Stimulated activated naive CD8-positive, alpha-beta T cell treated with anti-CD3 and anti-CD28 coated beads, Interleukin-15, amount 100 ng/mL, for 72 hours (primary cell): Measurements from ENCODE around the gene ETHE1.

Experiments
- ATAC-seq: fragments of 150-1000 bp; cut with Tn5 transposase; 2 replicates; pipeline ENCODE4 v1.10.0; 2021; ENCODE audit warnings: mild to moderate bottlenecking, moderate library complexity
- DNase-seq, 2 donors: peaks; one replicate each; pipeline ENCODE4 v3.0.0; 2021 to 2022
- H3K27ac Mint-ChIP-seq, 2 donors: one replicate each; pipeline ENCODE4 v1.8.0; 2022; ENCODE audit warnings: mild to moderate bottlenecking in 2 of 2, mixed read lengths in 2 of 2, moderate library complexity in 2 of 2
- H3K27me3 Mint-ChIP-seq: one replicate; pipeline ENCODE4 v1.8.0; 2022; ENCODE audit warnings: mixed read lengths
- H3K4me1 Mint-ChIP-seq: one replicate; pipeline ENCODE4 v1.8.0; 2022; ENCODE audit warnings: mild to moderate bottlenecking, mixed read lengths
- H3K4me3 Mint-ChIP-seq, 2 donors: one replicate each; pipeline ENCODE4 v1.8.0; 2022; ENCODE audit warnings: mild to moderate bottlenecking in 2 of 2, mixed read lengths in 2 of 2, moderate library complexity in 1 of 2
- H3K9me3 Mint-ChIP-seq, 2 donors: one replicate each; pipeline ENCODE4 v1.8.0; 2022; ENCODE audit warnings: mixed read lengths in 2 of 2

The ETHE1 gene, protein sequence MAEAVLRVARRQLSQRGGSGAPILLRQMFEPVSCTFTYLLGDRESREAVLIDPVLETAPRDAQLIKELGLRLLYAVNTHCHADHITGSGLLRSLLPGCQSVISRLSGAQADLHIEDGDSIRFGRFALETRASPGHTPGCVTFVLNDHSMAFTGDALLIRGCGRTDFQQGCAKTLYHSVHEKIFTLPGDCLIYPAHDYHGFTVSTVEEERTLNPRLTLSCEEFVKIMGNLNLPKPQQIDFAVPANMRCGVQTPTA

DNA sequence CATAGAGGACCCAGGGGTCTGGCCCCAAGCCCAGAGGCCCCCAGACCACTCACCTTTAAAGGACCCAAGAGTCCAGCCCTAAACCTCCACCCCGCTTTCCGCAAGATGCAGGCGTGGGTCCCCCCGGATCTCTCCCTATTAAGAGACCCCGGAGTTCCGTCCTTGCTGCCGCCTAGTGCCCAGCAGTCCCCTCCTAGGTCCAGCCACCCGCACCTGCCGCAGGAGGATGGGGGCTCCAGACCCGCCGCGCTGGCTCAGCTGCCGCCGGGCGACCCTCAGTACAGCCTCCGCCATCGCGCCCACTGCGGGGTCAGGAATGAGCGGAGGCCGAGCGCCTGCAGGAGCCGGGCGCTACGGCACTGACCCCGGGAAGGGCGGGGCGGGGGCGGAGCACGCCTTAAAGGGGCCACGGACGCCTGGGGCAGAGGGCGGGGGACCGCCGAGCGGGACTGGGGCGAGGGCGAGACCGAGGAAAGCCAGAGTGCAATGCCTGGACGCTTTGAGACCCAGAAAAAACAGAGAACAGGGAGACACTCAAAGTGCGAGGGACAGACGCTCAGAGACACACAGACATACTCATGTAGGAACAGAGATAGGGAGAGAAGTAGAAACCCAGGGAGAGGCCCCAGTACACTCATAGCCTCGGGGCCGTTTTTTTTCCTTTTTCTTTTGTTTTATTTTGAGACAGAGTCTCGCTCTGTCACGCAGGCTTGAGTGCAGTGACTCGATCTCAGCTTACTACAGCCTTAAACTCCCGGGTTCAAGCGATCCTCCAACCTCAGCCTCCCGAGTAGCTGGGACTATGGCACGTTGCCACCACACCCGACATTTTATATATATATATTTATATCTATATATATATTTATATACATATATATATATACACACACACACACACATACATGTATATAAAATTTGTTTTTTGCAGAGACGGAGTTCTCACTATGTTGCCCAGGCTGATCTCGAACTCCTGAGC lies at the start of gene ETHE1:
ETHE1 (minus strand) TSS at position 318 of the 976 bp plus-strand sequence; CDS start at position 294, 24 bp downstream.
- Mint-ChIP-seq H3K27me3 (no peaks in the 10 kb centered on the region), H3K4me1 (peaks cover 36% of the 10 kb centered on the region), H3K4me3 (peak within 1 kb of the TSS; percentile 84 to 97), H3K9me3 (no peaks in the 10 kb centered on the region), H3K27ac (peak within 1 kb of the TSS; percentile 94 to 95)
- peak; percentile 87 for ATAC-seq
- DNase-seq, result peak; percentile 83

DNA sequence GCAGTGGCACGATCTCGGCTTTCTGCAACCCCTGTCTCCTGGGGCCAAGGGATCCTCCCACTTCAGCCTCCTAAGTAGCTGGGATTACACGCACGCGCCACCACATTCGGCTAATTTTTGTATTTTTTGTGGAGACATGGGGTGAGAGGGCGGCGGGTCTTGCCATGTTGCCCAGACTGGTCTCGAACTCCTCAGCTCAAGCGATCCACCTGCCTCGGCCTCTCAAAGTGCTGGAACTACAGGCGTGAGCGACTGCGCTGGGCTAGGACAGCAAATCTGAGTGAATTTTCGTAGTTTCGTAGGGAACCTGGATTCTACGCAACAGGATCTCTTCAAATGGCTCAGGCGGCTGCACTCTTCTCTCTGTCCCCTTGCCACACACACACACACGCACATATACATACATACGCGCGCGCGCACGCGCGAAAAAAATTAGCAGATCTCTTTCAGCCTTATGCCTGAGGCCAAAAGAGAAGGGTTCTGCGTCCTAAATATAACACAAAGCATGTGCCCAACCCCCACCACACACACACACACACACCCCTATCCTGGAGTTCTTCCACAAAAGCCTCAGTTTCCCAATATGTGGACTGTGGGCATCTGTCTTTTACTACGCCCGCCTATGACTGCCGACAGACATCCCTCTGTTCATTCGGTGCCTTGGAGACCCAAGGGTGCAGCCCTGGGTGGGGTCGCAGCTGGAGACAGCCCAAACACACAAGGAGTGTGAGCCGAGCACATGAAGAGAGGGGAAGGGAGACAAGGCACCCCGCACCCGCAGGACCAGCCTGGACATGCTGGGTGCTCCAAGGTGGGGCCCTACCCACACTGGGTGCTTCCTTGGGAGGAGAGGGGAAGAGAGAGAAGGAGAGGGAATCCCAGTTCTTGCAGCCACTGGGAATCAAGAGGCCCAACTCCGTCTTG lies 49.2 kb upstream of the ETHE1 start:
- Mint-ChIP-seq H3K9me3 (no peaks in the 10 kb centered on the region), H3K27me3 (no peaks in the 10 kb centered on the region), H3K27ac (peak overlapping the region in 1 of 2 donors; percentile 88), H3K4me3 (peak overlapping the region; percentile 99), H3K4me1 (peaks cover 64% of the 10 kb centered on the region)
- DNase-seq (no peak), ATAC-seq (no peak)

DNA sequence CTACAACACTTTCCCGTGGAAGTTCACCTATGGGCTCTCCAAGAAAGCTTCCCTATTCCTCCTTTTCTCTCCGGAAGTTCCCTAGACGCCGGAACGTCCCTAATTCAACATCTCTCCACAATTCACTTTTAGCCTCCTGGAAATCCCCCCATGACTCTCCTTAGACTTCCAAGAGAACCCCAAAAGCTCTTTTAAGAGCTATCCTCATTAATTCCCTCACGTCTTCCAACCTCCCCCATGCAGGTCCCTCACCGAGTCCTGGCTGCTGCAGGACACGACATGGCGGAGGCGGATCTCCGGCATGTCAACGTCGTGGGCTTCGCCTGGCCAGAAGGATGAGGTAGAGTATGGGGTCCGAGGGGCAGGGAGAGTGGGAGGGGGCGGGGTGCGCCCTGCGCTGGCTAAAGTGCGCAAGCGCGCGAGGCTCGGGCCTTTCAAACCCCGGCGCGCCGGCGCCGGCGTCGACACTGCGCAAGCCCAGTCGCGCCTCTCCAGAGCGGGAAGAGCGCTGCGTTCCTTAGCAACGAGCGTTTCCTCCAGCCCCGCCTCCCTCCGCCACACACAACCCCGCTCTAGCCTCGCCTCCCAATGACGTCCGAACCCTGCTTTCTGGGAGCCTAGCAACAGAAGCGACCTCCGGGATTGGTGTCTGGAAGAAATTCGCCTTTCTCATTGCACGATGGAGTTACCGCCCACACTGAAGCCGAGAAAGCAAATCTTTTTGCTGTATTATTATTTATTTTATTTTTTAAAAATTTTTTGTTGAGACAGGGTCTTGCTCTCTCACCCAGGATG lies 48.4 kb upstream of the ETHE1 start, which contains the start of the genes PINLYP and XRCC1:
PINLYP (plus strand) TSS at position 646 of the 795 bp plus-strand sequence. CDS start 1,391 bp downstream, outside the sequence.
XRCC1 (minus strand) TSS at position 372 of the 795 bp plus-strand sequence; CDS start at position 303, 69 bp downstream.
- Mint-ChIP-seq H3K4me3 (peak within 1 kb of the TSS; percentile 99), H3K27ac (peak within 1 kb of the TSS; percentile 98), H3K27me3 (no peaks in the 10 kb centered on the region), H3K4me1 (peaks cover 61% of the 10 kb centered on the region), H3K9me3 (no peaks in the 10 kb centered on the region)
- DNase-seq (peak; percentile 91 to 96), ATAC-seq (peak; percentile 99)

DNA sequence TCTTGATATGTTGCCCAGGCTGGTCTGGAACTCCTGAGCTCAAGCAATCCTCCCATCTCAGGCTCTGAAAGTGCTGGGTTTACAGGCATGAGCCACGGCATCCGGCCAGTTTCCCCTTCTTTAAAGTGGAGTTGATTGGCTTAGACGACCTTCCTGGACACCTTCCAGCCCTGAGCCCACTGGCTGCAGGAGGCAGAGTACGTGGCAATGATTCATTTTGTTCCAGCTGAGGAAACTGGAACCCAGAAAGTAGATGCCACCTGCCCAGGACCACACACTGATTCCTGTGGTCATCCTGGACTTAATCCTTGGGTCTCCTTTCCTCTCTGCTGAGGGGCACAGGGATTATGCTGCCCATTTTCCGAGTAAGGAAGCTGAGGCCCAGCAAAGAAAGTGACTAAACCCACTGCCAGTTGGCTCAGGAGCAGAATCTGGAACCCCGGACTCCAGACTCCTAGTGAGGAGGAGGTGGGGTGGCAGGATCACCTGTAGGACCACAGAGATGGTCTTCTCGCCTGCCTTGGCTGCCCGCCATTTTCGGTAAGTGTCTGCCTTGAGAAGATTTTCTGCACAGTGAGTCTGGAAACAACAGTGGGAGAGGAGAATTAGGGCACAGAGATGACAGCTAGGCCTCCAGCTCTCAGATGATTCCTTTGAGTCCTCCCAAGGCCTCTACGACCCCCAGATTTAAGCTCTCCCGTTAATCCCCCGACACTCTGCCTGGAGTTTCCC lies 47.6 kb upstream of the ETHE1 start:
- no peaks in the 10 kb centered on the region for H3K27me3 Mint-ChIP-seq
- H3K4me1 Mint-ChIP-seq, result peaks cover 61% of the 10 kb centered on the region
- ATAC-seq (no peak), DNase-seq (no peak)
- H3K4me3 Mint-ChIP-seq, result peak overlapping the region; percentile 99
- no peaks in the 10 kb centered on the region for H3K9me3 Mint-ChIP-seq
- H3K27ac Mint-ChIP-seq, result peak overlapping the region; percentile 98

DNA sequence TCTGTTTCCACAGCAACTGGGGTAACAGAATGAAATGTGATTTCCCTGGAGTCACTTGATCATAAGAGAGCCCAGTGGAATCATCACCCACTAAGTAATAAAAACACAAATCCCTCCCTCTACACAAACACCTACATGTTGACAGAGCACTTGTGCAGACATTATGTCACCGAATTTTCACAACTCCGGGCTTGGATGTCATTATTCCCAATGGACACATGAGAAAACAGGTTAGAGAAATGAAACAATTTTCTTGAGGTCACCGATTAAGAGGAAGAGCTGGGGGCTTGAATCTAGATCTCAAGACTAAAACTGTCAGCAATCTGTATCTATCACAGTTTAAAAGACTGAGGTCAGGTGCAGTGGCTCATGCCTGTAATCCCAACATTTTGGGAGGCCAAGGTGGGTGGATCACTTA lies 45.2 kb upstream of the ETHE1 start:
- no peaks in the 10 kb centered on the region for H3K27me3 Mint-ChIP-seq
- peaks cover 42% of the 10 kb centered on the region for H3K4me1 Mint-ChIP-seq
- no peak overlapping the region for H3K4me3 Mint-ChIP-seq
- no peak overlapping the region for H3K27ac Mint-ChIP-seq
- DNase-seq, result no peak
- ATAC-seq, result no peak
- H3K9me3 Mint-ChIP-seq, result no peaks in the 10 kb centered on the region

DNA sequence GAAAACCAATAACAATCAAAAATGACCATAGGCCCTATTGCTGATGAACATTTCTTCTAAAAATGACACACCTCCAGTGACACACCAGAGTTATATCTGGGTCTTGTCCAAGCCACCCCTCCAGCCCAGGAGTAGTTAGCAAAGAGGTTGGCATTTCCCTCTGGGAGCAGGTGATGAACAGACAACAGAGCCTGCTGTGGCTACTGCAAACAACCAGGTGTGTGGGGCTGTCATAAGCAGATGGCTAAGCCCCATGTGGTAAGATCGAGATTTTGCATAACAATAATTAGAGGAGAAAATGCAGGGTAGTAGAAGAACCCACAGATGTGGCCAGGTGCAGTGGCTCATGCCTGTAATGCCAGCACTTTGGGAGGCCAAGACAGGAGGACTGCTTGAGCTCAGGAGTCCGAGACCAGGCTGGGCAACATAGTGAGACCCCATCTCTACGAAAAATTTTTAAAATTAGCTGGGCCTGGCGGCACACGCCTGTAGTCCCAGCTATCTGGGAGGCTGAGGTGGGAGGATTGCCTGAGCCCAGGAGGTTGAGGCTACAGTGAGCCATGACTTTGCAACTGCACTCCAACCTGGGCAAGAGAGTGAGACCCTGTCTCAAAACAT lies 43.3 kb upstream of the ETHE1 start:
- Mint-ChIP-seq H3K27me3 (no peaks in the 10 kb centered on the region), H3K27ac (no peak overlapping the region), H3K4me1 (peaks cover 36% of the 10 kb centered on the region), H3K4me3 (no peak overlapping the region), H3K9me3 (no peaks in the 10 kb centered on the region)
- ATAC-seq (no peak), DNase-seq (no peak)

DNA sequence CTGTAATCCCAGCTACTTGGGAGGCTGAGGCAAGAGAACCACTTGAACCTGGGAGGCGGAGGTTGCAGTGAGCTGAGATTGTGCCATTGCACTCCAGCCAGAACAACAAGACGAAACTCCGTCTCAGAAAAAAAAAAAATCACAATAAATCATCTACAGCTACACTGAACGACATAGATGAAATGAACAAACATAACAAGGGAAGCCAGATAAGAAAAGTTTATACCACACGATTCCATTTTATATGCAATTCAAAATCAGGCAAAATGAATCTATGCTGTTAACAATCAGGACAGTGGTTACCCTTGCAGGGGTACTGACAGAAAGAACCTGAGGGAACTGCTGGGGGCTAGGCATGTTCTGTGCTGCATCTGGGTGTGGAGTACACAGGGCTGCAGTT lies 42.7 kb upstream of the ETHE1 start:
- ATAC-seq (no peak), DNase-seq (no peak)
- peaks cover 38% of the 10 kb centered on the region for H3K4me1 Mint-ChIP-seq
- H3K4me3 Mint-ChIP-seq, result no peak overlapping the region
- no peak overlapping the region for H3K27ac Mint-ChIP-seq
- no peaks in the 10 kb centered on the region for H3K27me3 Mint-ChIP-seq
- H3K9me3 Mint-ChIP-seq, result no peaks in the 10 kb centered on the region

DNA sequence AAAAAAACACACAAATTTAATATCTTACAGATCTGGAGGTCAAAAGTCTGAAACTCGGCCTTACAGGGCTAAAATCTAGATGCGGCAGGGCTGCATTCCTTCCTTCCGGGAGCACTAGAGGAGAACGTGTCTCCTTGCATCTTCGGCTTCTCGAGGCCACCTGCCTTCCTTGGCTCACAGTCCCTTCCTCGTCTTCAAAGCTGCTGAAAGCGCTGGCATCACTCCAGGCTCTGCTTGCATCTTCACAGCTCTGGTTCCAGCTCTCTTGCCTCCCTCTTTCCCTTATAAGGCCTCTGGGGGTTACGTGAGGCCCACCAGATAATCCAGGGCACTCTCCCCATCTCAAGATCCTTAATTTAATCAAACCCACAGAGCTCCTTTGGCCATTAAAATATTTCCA lies 37.8 kb upstream of the ETHE1 start:
- peak overlapping the region; percentile 19 to 21 for H3K27ac Mint-ChIP-seq
- H3K9me3 Mint-ChIP-seq, result no peaks in the 10 kb centered on the region

DNA sequence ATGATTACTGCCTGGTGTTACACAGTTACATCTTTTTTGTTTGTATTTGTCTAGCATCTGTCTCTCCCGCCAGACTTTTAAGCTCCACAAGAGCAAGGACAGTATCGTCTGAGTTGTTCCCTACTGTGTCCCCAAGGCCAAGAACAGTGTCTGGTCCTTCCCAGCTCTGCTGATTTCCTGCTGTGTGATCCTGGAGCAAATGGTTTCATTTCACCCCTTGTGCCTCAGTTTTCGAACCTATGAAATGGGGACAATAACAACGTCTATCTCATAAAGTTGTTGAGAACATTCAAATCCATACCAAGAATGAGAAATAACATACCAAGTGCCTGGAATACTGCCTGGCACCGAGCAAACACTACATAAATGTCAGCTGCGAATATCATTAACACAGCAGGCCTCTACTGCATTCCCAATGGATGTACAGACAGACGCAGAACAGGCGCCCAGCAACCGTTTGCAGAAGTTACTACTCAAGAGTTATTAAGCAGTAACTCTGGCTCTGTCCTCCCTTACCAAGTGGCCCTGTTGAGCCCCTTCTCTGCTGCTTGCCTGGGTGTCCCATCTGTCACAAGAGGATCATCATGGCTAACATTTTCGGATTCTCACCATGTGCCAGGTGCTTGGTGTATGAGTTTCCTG lies 36.9 kb upstream of the ETHE1 start:
- H3K4me3 Mint-ChIP-seq, result peak overlapping the region; percentile 1 to 47
- H3K27ac Mint-ChIP-seq, result peak overlapping the region; percentile 9 to 29
- no peak for ATAC-seq

More for the DNA sequence above, 37.8 kb upstream of the ETHE1 start:
- DNase-seq (no peak), ATAC-seq (no peak)
- no peak overlapping the region for H3K4me3 Mint-ChIP-seq
- no peaks in the 10 kb centered on the region for H3K27me3 Mint-ChIP-seq
- H3K4me1 Mint-ChIP-seq, result peaks cover 67% of the 10 kb centered on the region

DNA sequence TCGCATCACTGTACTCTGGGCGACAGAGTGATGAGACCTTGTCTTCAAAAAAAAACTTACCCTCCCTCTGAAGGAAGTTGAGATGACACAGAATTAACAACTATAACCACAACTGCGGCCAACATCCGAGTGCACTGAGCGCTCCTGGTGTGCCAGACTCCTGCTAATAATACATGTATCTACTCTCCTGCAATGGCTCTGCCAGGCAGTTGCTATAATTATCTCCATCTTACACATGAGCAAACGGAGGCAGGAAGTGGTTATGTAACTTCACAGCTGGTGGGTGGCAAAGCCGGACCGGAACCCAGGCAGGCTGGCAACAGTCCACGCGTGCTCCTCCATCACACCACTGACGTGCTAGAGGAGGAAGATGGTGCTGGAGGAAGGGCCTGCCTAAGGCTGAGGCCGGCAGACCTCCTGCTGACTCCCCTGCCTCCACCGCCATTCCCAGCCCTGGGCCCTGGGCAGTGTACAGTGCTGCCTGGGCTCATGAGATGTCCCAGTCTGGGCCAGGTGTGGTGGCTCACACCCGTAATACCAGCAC lies 35.8 kb upstream of the ETHE1 start:
- no peaks in the 10 kb centered on the region for H3K27me3 Mint-ChIP-seq
- peak; percentile 97 for ATAC-seq
- H3K9me3 Mint-ChIP-seq, result no peaks in the 10 kb centered on the region
- DNase-seq, result peak; percentile 72 to 86
- peak overlapping the region; percentile 70 to 73 for H3K4me3 Mint-ChIP-seq
- H3K27ac Mint-ChIP-seq, result peak overlapping the region; percentile 96 to 99
- peaks cover 64% of the 10 kb centered on the region for H3K4me1 Mint-ChIP-seq

More for the DNA sequence above, 36.9 kb upstream of the ETHE1 start:
- DNase-seq, result no peak
- Mint-ChIP-seq H3K27me3 (no peaks in the 10 kb centered on the region), H3K9me3 (no peaks in the 10 kb centered on the region), H3K4me1 (peaks cover 64% of the 10 kb centered on the region)

DNA sequence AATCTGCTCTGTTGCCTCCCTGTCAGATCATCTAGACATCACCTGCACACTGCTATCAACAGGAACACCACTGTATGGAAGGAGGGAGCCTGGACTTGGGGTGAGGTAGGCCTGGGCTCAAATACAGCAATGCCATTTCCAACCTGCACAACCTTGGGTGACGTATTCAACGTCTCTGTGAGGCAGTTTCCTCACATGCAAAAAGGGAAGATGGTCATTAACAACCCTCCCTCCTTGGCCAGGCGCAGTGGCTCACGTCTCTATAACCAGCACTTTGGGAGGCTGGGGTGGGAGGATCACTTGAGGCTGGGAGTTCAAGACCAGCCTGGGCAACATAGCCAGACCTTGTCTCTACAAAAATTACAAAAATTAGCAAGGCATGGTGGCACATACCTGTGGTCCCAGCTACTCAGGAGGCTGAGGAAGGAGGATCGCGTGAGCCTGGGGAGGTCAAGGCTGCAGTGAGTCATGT lies 35.3 kb upstream of the ETHE1 start:
- H3K4me3 Mint-ChIP-seq, result peak overlapping the region; percentile 70 to 73
- peak overlapping the region; percentile 96 to 99 for H3K27ac Mint-ChIP-seq
- H3K27me3 Mint-ChIP-seq, result no peaks in the 10 kb centered on the region
- no peaks in the 10 kb centered on the region for H3K9me3 Mint-ChIP-seq
- DNase-seq (no peak), ATAC-seq (no peak)
- peaks cover 64% of the 10 kb centered on the region for H3K4me1 Mint-ChIP-seq

DNA sequence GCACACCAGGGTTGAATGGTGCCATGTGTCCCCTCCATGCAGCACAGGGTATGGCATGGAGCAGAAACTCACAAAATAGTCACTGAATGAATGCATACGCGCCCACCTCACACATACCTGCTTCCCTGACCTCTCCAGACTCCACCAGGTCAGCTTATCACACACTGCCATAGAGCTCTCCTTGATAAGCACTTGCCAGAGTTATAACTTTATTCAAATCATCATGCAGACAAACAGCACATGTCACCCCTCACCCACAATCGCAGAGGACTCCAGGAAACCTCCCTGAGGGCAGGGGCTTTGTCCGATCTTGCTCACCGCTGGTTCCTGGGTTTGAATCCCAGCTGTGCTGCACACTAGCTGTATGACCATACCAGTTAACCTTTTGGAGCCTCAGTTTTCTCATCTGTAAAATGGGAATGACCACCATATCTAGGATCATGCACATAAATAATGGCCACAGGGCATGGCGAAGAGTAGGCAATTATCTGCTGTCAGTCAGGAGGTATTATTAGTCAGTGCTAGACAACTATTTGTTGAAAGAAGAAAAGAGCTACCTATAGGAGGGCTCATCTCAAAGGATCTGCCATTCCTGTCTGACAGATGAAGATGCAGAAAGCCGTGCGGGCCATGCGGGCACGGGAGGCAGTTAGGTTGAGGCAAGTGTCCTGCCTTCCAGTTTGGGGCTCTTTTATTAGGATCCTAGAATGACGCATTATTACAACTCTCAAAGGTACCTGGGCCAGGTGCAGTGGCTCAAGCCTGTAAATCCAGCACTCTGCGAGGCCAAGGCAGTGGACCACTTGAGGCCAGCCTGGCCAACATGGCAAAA lies 34.4 kb upstream of the ETHE1 start:
- no peaks in the 10 kb centered on the region for H3K27me3 Mint-ChIP-seq
- peak overlapping the region; percentile 77 to 99 for H3K27ac Mint-ChIP-seq
- DNase-seq (no peak), ATAC-seq (no peak)
- H3K4me3 Mint-ChIP-seq, result peak overlapping the region in 1 of 2 donors; percentile 73
- peaks cover 57% of the 10 kb centered on the region for H3K4me1 Mint-ChIP-seq
- H3K9me3 Mint-ChIP-seq, result no peaks in the 10 kb centered on the region
